Bronchial epithelial cell (primary cell): Measurements from ENCODE around the gene FANCB. TPM values are rescaled to one million over a fixed set of nuclear protein-coding genes. Genes with fewer than 3 reads are reported as not detected.

Experiments
- DNase-seq: peaks from one replicate; pipeline ENCODE4 v3.0.0-alpha.2; 2010; ENCODE audit warnings: low read depth
- FAIRE-seq: peaks from 2 replicates; lab custom pipeline; 2011; peaks lifted over from hg19 to GRCh38; lab: Jason Lieb, UNC
- H3K27me3 ChIP-seq: 2 replicates; pipeline ENCODE4 v1.5.1; 2011; ENCODE audit warnings: low read length; ENCODE audit not compliant: control insufficient read depth, insufficient read depth
- H3K36me3 ChIP-seq: 2 replicates; pipeline ENCODE4 v1.5.1; 2011; ENCODE audit warnings: low read length; ENCODE audit not compliant: control insufficient read depth, insufficient read depth
- H3K4me3 ChIP-seq: 2 replicates; pipeline ENCODE4 v1.5.1; 2011; ENCODE audit warnings: mild to moderate bottlenecking, low read depth, low read length, control low read depth
- CTCF ChIP-seq: IDR thresholded peaks from 2 replicates; pipeline ENCODE4 v1.5.1; 2011; ENCODE audit warnings: mild to moderate bottlenecking, moderate library complexity, low read length, control low read depth, inconsistent platforms; ENCODE audit not compliant: insufficient read depth, severe bottlenecking
- total RNA-seq: library from RNA; depleted of rRNA; stranded (reverse); fragments of >200 nt; gene quantifications from 2 replicates; pipeline ENCODE4 v1.2.1, GENCODE V29; 2014

The FANCB gene
- total RNA-seq, 1 donor from 2014 or later, result 1.8 TPM

- no peak overlapping the region for H3K4me3 ChIP-seq
- no peaks in the 10 kb centered on the region for H3K27me3 ChIP-seq
- FAIRE-seq, result no peak
- DNase-seq, result no peak
- TF ChIP-seq CTCF, result no peak
- no peaks in the 10 kb centered on the region for H3K36me3 ChIP-seq
These were observed 74.0 kb downstream of the FANCB start for GRCh38 chrX:14798805-14799397.

Other genes starting within 250 kb of the FANCB start
- gene MOSPD2, start 352 bp upstream of the FANCB start, total RNA-seq, result 8.2 and 8.7 TPM in 2 replicates